OCI-LY1 (cell line): ENCODE data around the gene ANKRD33.

ENCODE experiments used
- H2AFZ ChIP-seq: fragments of 200-600 bp; sonication (generic), shearing (Covaris generic); 2 replicates; pipeline ENCODE4 v1.6.0; 2014; ENCODE audit warnings: antibody characterized with exemption, mild to moderate bottlenecking, low read length
- H3F3A ChIP-seq: fragments of 200-600 bp; sonication (generic), shearing (Covaris generic); 2 replicates; pipeline ENCODE4 v1.6.0; 2014; ENCODE audit warnings: mild to moderate bottlenecking, antibody characterized with exemption, low read length, moderate library complexity; ENCODE audit not compliant: insufficient read depth
- H3K27ac ChIP-seq: fragments of 200-600 bp; sonication (generic); 2 replicates; pipeline ENCODE4 v1.5.1; 2014; ENCODE audit warnings: low read length, mixed run types, mild to moderate bottlenecking, low read depth; ENCODE audit not compliant: poor library complexity, severe bottlenecking
- H3K27me3 ChIP-seq: fragments of 200-600 bp; sonication (generic); 2 replicates; pipeline ENCODE4 v1.6.0; 2014; ENCODE audit warnings: antibody characterized with exemption, mild to moderate bottlenecking, low read length, moderate library complexity; ENCODE audit not compliant: insufficient read depth
- H3K36me3 ChIP-seq: fragments of 200-600 bp; sonication (generic); 2 replicates; pipeline ENCODE4 v1.6.1; 2014; ENCODE audit warnings: mild to moderate bottlenecking, antibody characterized with exemption, low read length, moderate library complexity, mixed read lengths; ENCODE audit not compliant: insufficient read depth
- H3K4me1 ChIP-seq: fragments of 200-600 bp; sonication (generic); 2 replicates; pipeline ENCODE4 v1.5.1; 2014; ENCODE audit warnings: mild to moderate bottlenecking, low read length, moderate library complexity; ENCODE audit not compliant: insufficient read depth, severe bottlenecking
- H3K4me2 ChIP-seq: fragments of 200-600 bp; sonication (generic), shearing (Covaris generic); 2 replicates; pipeline ENCODE4 v1.6.1; 2014; ENCODE audit warnings: low read length
- H3K4me3 ChIP-seq: fragments of 200-600 bp; sonication (generic); 2 replicates; pipeline ENCODE4 v1.5.1; 2014; ENCODE audit warnings: low read length, low read depth, mild to moderate bottlenecking, mixed read lengths; ENCODE audit not compliant: poor library complexity, severe bottlenecking
- H3K79me2 ChIP-seq: fragments of 200-600 bp; shearing (Covaris generic); 2 replicates; pipeline ENCODE4 v1.6.1; 2016; ENCODE audit warnings: mixed run types, low read length, mixed read lengths; ENCODE audit not compliant: insufficient read depth
- H3K9ac ChIP-seq: fragments of 200-600 bp; sonication (generic), shearing (Covaris generic); 2 replicates; pipeline ENCODE4 v1.6.1; 2014; ENCODE audit warnings: mild to moderate bottlenecking, low read length, mixed read lengths
- H3K9me2 ChIP-seq: fragments of 200-600 bp; sonication (generic), shearing (Covaris generic); 2 replicates; pipeline ENCODE4 v1.6.1; 2014; ENCODE audit warnings: low read depth, mild to moderate bottlenecking, low read length, mixed read lengths
- H3K9me3 ChIP-seq: fragments of 200-600 bp; shearing (Covaris generic); 2 replicates; pipeline ENCODE4 v1.6.1; 2014; ENCODE audit warnings: low read length, mixed read lengths
- H4K20me1 ChIP-seq: fragments of 200-600 bp; sonication (generic), shearing (Covaris generic); 2 replicates; pipeline ENCODE4 v1.6.0; 2016; ENCODE audit warnings: mild to moderate bottlenecking, low read length; ENCODE audit not compliant: insufficient read depth
- CTCF ChIP-seq: fragments of 200-600 bp; sonication (generic), shearing (Covaris generic); IDR thresholded peaks from 2 replicates; pipeline ENCODE4 v1.5.1; 2017; ENCODE audit warnings: mild to moderate bottlenecking, antibody characterized with exemption, low read length, moderate library complexity, mixed read lengths
- EZH2 ChIP-seq: fragments of 200-600 bp; sonication (generic), shearing (Covaris generic); IDR thresholded peaks from 2 replicates; pipeline ENCODE4 v1.8.0; 2017; ENCODE audit warnings: borderline replicate concordance, mixed run types, mild to moderate bottlenecking, antibody characterized with exemption, low read length, moderate library complexity, mixed read lengths

The ANKRD33 gene

GRCh38 chr12:51887476-51888315, at the start of gene ANKRD33:
TSS of gene ANKRD33 (plus strand) at chr12:51888103. CDS start at chr12:51888187, 84 bp downstream.
- H3K79me2 ChIP-seq, result no peaks in the 10 kb centered on the region

GRCh38 chr12:51838762-51839161, 49.1 kb upstream of the ANKRD33 start:
- Histone ChIP-seq H3K4me1 (no peaks in the 10 kb centered on the region), H3K9me2 (no peaks in the 10 kb centered on the region), H3F3A (no peaks in the 10 kb centered on the region), H3K9ac (no peak overlapping the region), H3K27me3 (0 out of 2 replicates have a peak, but pooled peaks cover 6% of the 10 kb centered on the region), H3K4me2 (no peak overlapping the region), H3K27ac (no peak overlapping the region), H3K9me3 (no peaks in the 10 kb centered on the region), H2AFZ (no peak overlapping the region), H3K36me3 (no peaks in the 10 kb centered on the region), H3K79me2 (no peaks in the 10 kb centered on the region), H4K20me1 (no peaks in the 10 kb centered on the region), H3K4me3 (no peak overlapping the region)
- TF ChIP-seq CTCF (no peak), EZH2 (no peak)

More at GRCh38 chr12:51887476-51888315, at the start of gene ANKRD33:
- Histone ChIP-seq H4K20me1 (no peaks in the 10 kb centered on the region), H3K9me3 (no peaks in the 10 kb centered on the region), H3K36me3 (no peaks in the 10 kb centered on the region), H3K27me3 (no peaks in the 10 kb centered on the region), H3K9ac (no peak within 1 kb of the TSS), H3K27ac (no peak within 1 kb of the TSS), H3F3A (no peaks in the 10 kb centered on the region), H3K4me2 (no peak within 1 kb of the TSS), H3K4me3 (no peak within 1 kb of the TSS), H3K9me2 (no peaks in the 10 kb centered on the region), H2AFZ (no peak within 1 kb of the TSS), H3K4me1 (peaks cover 5% of the 10 kb centered on the region)
- TF ChIP-seq CTCF, result no peak
- TF ChIP-seq EZH2, result no peak

- Histone ChIP-seq H3F3A (no peaks in the 10 kb centered on the region), H4K20me1 (no peaks in the 10 kb centered on the region), H3K27ac (no peak overlapping the region), H3K9me3 (no peaks in the 10 kb centered on the region), H3K4me1 (no peaks in the 10 kb centered on the region), H3K9me2 (no peaks in the 10 kb centered on the region), H3K9ac (no peak overlapping the region), H3K4me2 (no peak overlapping the region), H2AFZ (no peak overlapping the region), H3K79me2 (no peaks in the 10 kb centered on the region), H3K4me3 (no peak overlapping the region), H3K27me3 (0 out of 2 replicates have a peak, but pooled peaks cover 7% of the 10 kb centered on the region), H3K36me3 (no peaks in the 10 kb centered on the region)
- TF ChIP-seq CTCF (no peak), EZH2 (no peak)
Observed at GRCh38 chr12:51839310-51839947, 48.5 kb upstream of the ANKRD33 start.
